SK-N-SH (cell line): ENCODE measurements around the gene DUS3L. TPM values are rescaled to one million over a fixed set of nuclear protein-coding genes. Genes with fewer than 3 reads are reported as not detected.
"Not testable (repeated sequence)": the region's sequence is repeated elsewhere in the genome, so short reads cannot be mapped to it uniquely, and the experiment has no call there.

Experiments
- CTCF ChIA-PET: fragments of 300-600, 350-600 bp; formaldehyde crosslinking; extraction: SDS; loops from one replicate; lab custom pipeline; 2021; lab: Yijun Ruan, JAX
- POLR2A ChIA-PET: fragments of 350-600 bp; sonication (Branson Sonifier 250); formaldehyde crosslinking; extraction: SDS; loops from one replicate; lab custom pipeline; 2020; ENCODE audit warnings: antibody characterized with exemption, inconsistent platforms; lab: Yijun Ruan, JAX
- DNase-seq: peaks from one replicate; pipeline ENCODE4 v3.0.0; 2012
- H2AFZ ChIP-seq: fragments of 200-600 bp; sonication (generic); 2 replicates; pipeline ENCODE4 v1.8.1; 2016; ENCODE audit warnings: antibody characterized with exemption, mild to moderate bottlenecking, low read depth
- H3F3A ChIP-seq: fragments of 200-600 bp; sonication (generic); replicated peaks from 2 replicates; pipeline ENCODE3; 2016; ENCODE audit warnings: antibody characterized with exemption, mild to moderate bottlenecking; ENCODE audit not compliant: insufficient read depth
- H3K27ac ChIP-seq, 2 experiments: fragments of 200-500 bp in 1 of 2; fragments of 200-600 bp in 1 of 2; sonication (Bioruptor generic) in 1 of 2; sonication (generic), shearing (Covaris generic) in 1 of 2; 2 replicates each; pipeline versions ENCODE4 v1.5.1 to v1.6.1; 2014 to 2016; ENCODE audit warnings: low read depth in 2 of 2, inconsistent platforms in 1 of 2, low read length in 1 of 2, mild to moderate bottlenecking in 1 of 2, mixed read lengths in 1 of 2
- H3K27me3 ChIP-seq: fragments of 200-600 bp; sonication (generic), shearing (Covaris generic); 2 replicates; pipeline ENCODE4 v1.6.1; 2016; ENCODE audit warnings: mixed run types; ENCODE audit not compliant: insufficient read depth
- H3K36me3 ChIP-seq, 2 experiments: fragments of 200-500 bp in 1 of 2; fragments of 200-600 bp in 1 of 2; sonication (Bioruptor generic) in 1 of 2; sonication (generic) in 1 of 2; replicated peaks in 1 of 2; 2 replicates each; pipeline versions ENCODE3 to v1.5.1; 2014 to 2016; ENCODE audit warnings: low read length in 1 of 2, mild to moderate bottlenecking in 1 of 2; ENCODE audit not compliant: insufficient read depth in 2 of 2, control insufficient read depth in 1 of 2
- H3K4me1 ChIP-seq, 2 experiments: fragments of 200-500 bp in 1 of 2; fragments of 200-600 bp in 1 of 2; sonication (Bioruptor generic) in 1 of 2; sonication (generic), shearing (Covaris generic) in 1 of 2; 2 replicates each; pipeline versions ENCODE4 v1.5.1 to v1.6.1; 2014 to 2016; ENCODE audit warnings: low read depth in 1 of 2, low read length in 1 of 2, mixed run types in 1 of 2; ENCODE audit not compliant: insufficient read depth in 2 of 2, control insufficient read depth in 1 of 2
- H3K4me2 ChIP-seq: fragments of 200-600 bp; sonication (generic), shearing (Covaris generic); 2 replicates; pipeline ENCODE4 v1.6.1; 2017; ENCODE audit warnings: mixed run types
- H3K4me3 ChIP-seq, 2 experiments: fragments of 200-500 bp in 1 of 2; fragments of 200-600 bp in 1 of 2; sonication (Bioruptor generic) in 1 of 2; sonication (generic), shearing (Covaris generic) in 1 of 2; 2 replicates each; pipeline versions ENCODE4 v1.5.1 to v1.8.1; 2014 to 2016; ENCODE audit warnings: low read depth in 2 of 2, inconsistent platforms in 1 of 2, low read length in 1 of 2, mild to moderate bottlenecking in 1 of 2, mixed read lengths in 1 of 2, moderate library complexity in 1 of 2
- H3K79me2 ChIP-seq: fragments of 200-600 bp; sonication (generic); 2 replicates; pipeline ENCODE4 v1.8.1; 2017; ENCODE audit warnings: mild to moderate bottlenecking; ENCODE audit not compliant: insufficient read depth
- H3K9ac ChIP-seq: fragments of 200-600 bp; sonication (generic); 2 replicates; pipeline ENCODE4 v1.6.1; 2017; ENCODE audit warnings: mixed run types
- H3K9me2 ChIP-seq: fragments of 200-600 bp; sonication (generic); 2 replicates; pipeline ENCODE4 v1.6.1; 2017; ENCODE audit warnings: mixed run types
- H3K9me3 ChIP-seq: fragments of 200-600 bp; sonication (generic); 2 replicates; pipeline ENCODE4 v1.6.1; 2017; ENCODE audit warnings: mixed run types, mild to moderate bottlenecking, moderate library complexity
- H4K20me1 ChIP-seq: fragments of 200-600 bp; sonication (generic); 2 replicates; pipeline ENCODE4 v1.6.1; 2017; ENCODE audit warnings: mild to moderate bottlenecking, mixed run types; ENCODE audit not compliant: insufficient read depth
- EP300 ChIP-seq, 2 experiments: IDR thresholded peaks; 2 replicates each; pipeline versions ENCODE4 v1.4.0 to v1.6.1; 2012; ENCODE audit warnings: borderline replicate concordance in 1 of 2, low read depth in 1 of 2, low read length in 1 of 2
- FOSL2 ChIP-seq: IDR thresholded peaks from 2 replicates; pipeline ENCODE4 v1.4.0; 2012; ENCODE audit warnings: low read depth, mild to moderate bottlenecking, moderate library complexity, borderline replicate concordance
- FOXJ3 ChIP-seq: sonication (generic); formaldehyde crosslinking; IDR thresholded peaks from 2 replicates; pipeline ENCODE4 v1.5.1; 2020; ENCODE audit warnings: mild to moderate bottlenecking, missing genetic modification reagents
- FOXM1 ChIP-seq: IDR thresholded peaks from 2 replicates; pipeline ENCODE4 v1.4.0; 2012; ENCODE audit warnings: low read depth, mild to moderate bottlenecking
- GABPA ChIP-seq: IDR thresholded peaks from 2 replicates; pipeline ENCODE4 v1.4.0; 2012; ENCODE audit warnings: low read depth, mild to moderate bottlenecking
- MEF2A ChIP-seq: IDR thresholded peaks from 2 replicates; pipeline ENCODE4 v1.4.0; 2012; ENCODE audit warnings: low read depth, borderline replicate concordance
- MXI1 ChIP-seq: IDR thresholded peaks from 2 replicates; pipeline ENCODE4 v1.6.1; 2012; ENCODE audit warnings: mild to moderate bottlenecking, low read depth, low read length, improper control_type of control experiment
- NRF1 ChIP-seq: IDR thresholded peaks from 2 replicates; pipeline ENCODE4 v1.6.1; 2012; ENCODE audit warnings: low read depth, mild to moderate bottlenecking, low read length
- RCOR1 ChIP-seq: fragments of 150-350 bp; IDR thresholded peaks from 2 replicates; pipeline ENCODE4 v1.6.1; 2017; ENCODE audit warnings: antibody characterized with exemption, low read length
- RFX5 ChIP-seq: IDR thresholded peaks from 2 replicates; pipeline ENCODE4 v1.6.1; 2012; ENCODE audit warnings: mild to moderate bottlenecking, improper control_type of control experiment, low read length
- RXRA ChIP-seq: IDR thresholded peaks from 2 replicates; pipeline ENCODE4 v1.4.0; 2012; ENCODE audit warnings: low read depth, mild to moderate bottlenecking, borderline replicate concordance
- SIN3A ChIP-seq: IDR thresholded peaks from 2 replicates; pipeline ENCODE4 v1.6.1; 2012; ENCODE audit warnings: low read depth, mild to moderate bottlenecking, low read length, moderate library complexity, borderline replicate concordance
- SMC3 ChIP-seq: IDR thresholded peaks from 2 replicates; pipeline ENCODE4 v1.6.1; 2012; ENCODE audit warnings: low read depth, low read length, improper control_type of control experiment
- TAF1 ChIP-seq: IDR thresholded peaks from 2 replicates; pipeline ENCODE4 v1.6.1; 2012; ENCODE audit warnings: low read depth, mild to moderate bottlenecking, low read length, moderate library complexity, borderline replicate concordance
- TCF12 ChIP-seq: IDR thresholded peaks from 2 replicates; pipeline ENCODE4 v1.4.0; 2012
- YY1 ChIP-seq: IDR thresholded peaks from 2 replicates; pipeline ENCODE4 v1.4.0; 2012; ENCODE audit warnings: low read depth, mild to moderate bottlenecking
- WGBS: methylation state at CpG from one replicate; pipeline ENCODE4 v1.1.6; 2017; ENCODE audit warnings: low lambda C conversion rate; 5-methylcytosine and 5-hydroxymethylcytosine counted together
- polyA plus RNA-seq, 3 experiments: library from polyadenylated mRNA; depleted of rRNA; stranded (reverse); fragments of >200 nt; gene quantifications; 2 replicates each; pipeline ENCODE4 v1.2.3, GENCODE V29; 2012
- TF ChIP-seq, protein P1 (sequence below): fragments of 150-350 bp; IDR thresholded peaks from 2 replicates; pipeline ENCODE4 v1.6.1; 2016; ENCODE audit warnings: mild to moderate bottlenecking, low read depth, low read length
- TF ChIP-seq, protein P2 (sequence below): fragments of 200-600 bp; sonication (generic); IDR thresholded peaks from 2 replicates; pipeline ENCODE4 v1.6.1; 2017; ENCODE audit warnings: antibody characterized with exemption, mild to moderate bottlenecking, moderate library complexity
- TF ChIP-seq, protein P3 (sequence below): IDR thresholded peaks from 2 replicates; pipeline ENCODE4 v1.6.1; 2012; ENCODE audit warnings: mild to moderate bottlenecking, low read depth, low read length, moderate library complexity
- TF ChIP-seq, protein P4 (sequence below): IDR thresholded peaks from 2 replicates; pipeline ENCODE4 v1.4.0; 2012; ENCODE audit warnings: low read depth, borderline replicate concordance

The DUS3L gene
- polyA plus RNA-seq, 1 of the 3 experiments (the other 2 are of a cell fraction) = 44.0 TPM

DNA sequence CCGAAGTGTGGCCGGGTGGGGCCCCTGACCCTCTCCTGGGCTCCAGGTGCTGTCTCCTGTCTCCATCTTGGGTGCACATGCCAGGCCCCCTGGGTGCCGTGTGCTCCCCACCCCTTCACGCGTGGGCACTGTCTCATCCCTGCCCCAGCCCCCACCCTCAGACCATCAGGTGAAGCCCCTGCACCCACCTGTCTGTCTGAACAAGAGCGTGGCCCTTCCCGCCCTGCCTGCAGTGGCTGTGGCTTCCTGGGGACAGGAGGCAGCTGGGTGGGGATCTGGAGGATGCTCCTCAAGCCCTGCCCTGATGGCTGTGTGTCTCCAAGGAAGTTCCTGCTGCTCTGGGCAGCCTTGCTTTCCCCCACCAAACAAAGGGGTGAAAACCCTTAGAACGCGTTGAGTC lies 8.6 kb downstream of the DUS3L start:
- Histone ChIP-seq H2AFZ (no peak overlapping the region), H3K4me2 (no peak overlapping the region), H3K4me1 (no peaks in the 10 kb centered on the region), H3K9ac (no peak overlapping the region), H3K79me2 (no peaks in the 10 kb centered on the region), H3F3A (no peaks in the 10 kb centered on the region), H4K20me1 (no peaks in the 10 kb centered on the region), H3K9me3 (no peaks in the 10 kb centered on the region)
- CTCF ChIA-PET = interaction anchor here (0.6 to 4.7 kb wide), 4 partner anchors 8 to 26 kb away, joined by 3 to 17 read pairs (median 6); no protein-coding TSS in a partner anchor
- 93% methylated on average over 3 of the region's 9 CpGs for WGBS
- POLR2A ChIA-PET = interaction anchor here (1.4 kb wide), 1 partner anchor 15 kb away, joined by 4 read pairs; no protein-coding TSS in a partner anchor
- TF ChIP-seq TCF12 (no peak), RFX5 (no peak), EP300 (IDR thresholded peaks at IDR 0.05; ENCODE audit: borderline replicate concordance in 1 of 2, low read depth in 1 of 2, low read length in 1 of 2) (no peak), FOSL2 (no peak), YY1 (no peak), MXI1 (no peak), SIN3A (no peak), FOXJ3 (CRISPR knock-in tag) (no peak), FOXM1 (no peak), MEF2A (no peak), RXRA (no peak), SMC3 (no peak), GABPA (no peak), RCOR1 (no peak), NRF1 (no peak), TAF1 (no peak)
- TF ChIP-seq, protein P1, sequence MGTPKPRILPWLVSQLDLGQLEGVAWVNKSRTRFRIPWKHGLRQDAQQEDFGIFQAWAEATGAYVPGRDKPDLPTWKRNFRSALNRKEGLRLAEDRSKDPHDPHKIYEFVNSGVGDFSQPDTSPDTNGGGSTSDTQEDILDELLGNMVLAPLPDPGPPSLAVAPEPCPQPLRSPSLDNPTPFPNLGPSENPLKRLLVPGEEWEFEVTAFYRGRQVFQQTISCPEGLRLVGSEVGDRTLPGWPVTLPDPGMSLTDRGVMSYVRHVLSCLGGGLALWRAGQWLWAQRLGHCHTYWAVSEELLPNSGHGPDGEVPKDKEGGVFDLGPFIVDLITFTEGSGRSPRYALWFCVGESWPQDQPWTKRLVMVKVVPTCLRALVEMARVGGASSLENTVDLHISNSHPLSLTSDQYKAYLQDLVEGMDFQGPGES = no peak
- TF ChIP-seq, protein P2, sequence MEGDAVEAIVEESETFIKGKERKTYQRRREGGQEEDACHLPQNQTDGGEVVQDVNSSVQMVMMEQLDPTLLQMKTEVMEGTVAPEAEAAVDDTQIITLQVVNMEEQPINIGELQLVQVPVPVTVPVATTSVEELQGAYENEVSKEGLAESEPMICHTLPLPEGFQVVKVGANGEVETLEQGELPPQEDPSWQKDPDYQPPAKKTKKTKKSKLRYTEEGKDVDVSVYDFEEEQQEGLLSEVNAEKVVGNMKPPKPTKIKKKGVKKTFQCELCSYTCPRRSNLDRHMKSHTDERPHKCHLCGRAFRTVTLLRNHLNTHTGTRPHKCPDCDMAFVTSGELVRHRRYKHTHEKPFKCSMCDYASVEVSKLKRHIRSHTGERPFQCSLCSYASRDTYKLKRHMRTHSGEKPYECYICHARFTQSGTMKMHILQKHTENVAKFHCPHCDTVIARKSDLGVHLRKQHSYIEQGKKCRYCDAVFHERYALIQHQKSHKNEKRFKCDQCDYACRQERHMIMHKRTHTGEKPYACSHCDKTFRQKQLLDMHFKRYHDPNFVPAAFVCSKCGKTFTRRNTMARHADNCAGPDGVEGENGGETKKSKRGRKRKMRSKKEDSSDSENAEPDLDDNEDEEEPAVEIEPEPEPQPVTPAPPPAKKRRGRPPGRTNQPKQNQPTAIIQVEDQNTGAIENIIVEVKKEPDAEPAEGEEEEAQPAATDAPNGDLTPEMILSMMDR = no peak
- TF ChIP-seq, protein P3, sequence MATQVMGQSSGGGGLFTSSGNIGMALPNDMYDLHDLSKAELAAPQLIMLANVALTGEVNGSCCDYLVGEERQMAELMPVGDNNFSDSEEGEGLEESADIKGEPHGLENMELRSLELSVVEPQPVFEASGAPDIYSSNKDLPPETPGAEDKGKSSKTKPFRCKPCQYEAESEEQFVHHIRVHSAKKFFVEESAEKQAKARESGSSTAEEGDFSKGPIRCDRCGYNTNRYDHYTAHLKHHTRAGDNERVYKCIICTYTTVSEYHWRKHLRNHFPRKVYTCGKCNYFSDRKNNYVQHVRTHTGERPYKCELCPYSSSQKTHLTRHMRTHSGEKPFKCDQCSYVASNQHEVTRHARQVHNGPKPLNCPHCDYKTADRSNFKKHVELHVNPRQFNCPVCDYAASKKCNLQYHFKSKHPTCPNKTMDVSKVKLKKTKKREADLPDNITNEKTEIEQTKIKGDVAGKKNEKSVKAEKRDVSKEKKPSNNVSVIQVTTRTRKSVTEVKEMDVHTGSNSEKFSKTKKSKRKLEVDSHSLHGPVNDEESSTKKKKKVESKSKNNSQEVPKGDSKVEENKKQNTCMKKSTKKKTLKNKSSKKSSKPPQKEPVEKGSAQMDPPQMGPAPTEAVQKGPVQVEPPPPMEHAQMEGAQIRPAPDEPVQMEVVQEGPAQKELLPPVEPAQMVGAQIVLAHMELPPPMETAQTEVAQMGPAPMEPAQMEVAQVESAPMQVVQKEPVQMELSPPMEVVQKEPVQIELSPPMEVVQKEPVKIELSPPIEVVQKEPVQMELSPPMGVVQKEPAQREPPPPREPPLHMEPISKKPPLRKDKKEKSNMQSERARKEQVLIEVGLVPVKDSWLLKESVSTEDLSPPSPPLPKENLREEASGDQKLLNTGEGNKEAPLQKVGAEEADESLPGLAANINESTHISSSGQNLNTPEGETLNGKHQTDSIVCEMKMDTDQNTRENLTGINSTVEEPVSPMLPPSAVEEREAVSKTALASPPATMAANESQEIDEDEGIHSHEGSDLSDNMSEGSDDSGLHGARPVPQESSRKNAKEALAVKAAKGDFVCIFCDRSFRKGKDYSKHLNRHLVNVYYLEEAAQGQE = no peak
- TF ChIP-seq, protein P4, sequence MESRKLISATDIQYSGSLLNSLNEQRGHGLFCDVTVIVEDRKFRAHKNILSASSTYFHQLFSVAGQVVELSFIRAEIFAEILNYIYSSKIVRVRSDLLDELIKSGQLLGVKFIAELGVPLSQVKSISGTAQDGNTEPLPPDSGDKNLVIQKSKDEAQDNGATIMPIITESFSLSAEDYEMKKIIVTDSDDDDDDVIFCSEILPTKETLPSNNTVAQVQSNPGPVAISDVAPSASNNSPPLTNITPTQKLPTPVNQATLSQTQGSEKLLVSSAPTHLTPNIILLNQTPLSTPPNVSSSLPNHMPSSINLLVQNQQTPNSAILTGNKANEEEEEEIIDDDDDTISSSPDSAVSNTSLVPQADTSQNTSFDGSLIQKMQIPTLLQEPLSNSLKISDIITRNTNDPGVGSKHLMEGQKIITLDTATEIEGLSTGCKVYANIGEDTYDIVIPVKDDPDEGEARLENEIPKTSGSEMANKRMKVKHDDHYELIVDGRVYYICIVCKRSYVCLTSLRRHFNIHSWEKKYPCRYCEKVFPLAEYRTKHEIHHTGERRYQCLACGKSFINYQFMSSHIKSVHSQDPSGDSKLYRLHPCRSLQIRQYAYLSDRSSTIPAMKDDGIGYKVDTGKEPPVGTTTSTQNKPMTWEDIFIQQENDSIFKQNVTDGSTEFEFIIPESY = no peak
- TF ChIP-seq, all 33 proteins: peak for 0
- H3K36me3 ChIP-seq = peaks cover 0 to 23% of the 10 kb centered on the region in 2 experiments
- H3K9me2 ChIP-seq = no peaks in the 10 kb centered on the region
- no peak for DNase-seq
- no peak overlapping the region for H3K4me3 ChIP-seq
- no peaks in the 10 kb centered on the region for H3K27me3 ChIP-seq
- no peak overlapping the region for H3K27ac ChIP-seq

DNA sequence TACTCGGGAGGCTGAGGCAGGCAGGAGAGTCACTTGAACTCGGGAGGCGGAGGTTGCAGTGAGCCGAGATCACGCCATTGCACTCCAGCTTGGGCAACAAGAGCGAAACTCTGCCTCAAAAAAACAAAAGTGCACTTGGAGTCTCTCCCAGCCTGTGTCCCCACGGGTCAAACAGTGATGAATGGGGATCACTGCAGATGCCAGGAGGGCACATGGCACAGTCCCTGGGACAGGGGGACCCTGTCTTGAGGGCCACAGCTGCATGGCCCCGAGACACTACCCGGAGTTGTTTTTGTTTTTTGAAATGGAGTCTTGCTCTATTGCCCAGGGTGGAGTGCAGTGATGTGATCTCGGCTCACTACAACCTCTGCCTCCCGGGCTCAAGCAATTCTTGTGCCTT lies 10.0 kb downstream of the DUS3L start:
- CTCF ChIA-PET = interaction anchor here (0.9 to 4.7 kb wide), 5 partner anchors 9 to 102 kb away, joined by 3 to 17 read pairs (median 3); no protein-coding TSS in a partner anchor
- H3K9me2 ChIP-seq, H2AFZ ChIP-seq, H3K4me2 ChIP-seq, H3K9me3 ChIP-seq, H3K79me2 ChIP-seq, H3K4me1 ChIP-seq, H4K20me1 ChIP-seq, H3K4me3 ChIP-seq, DNase-seq, H3F3A ChIP-seq, H3K36me3 ChIP-seq, H3K27me3 ChIP-seq, H3K9ac ChIP-seq, H3K27ac ChIP-seq: not testable (repeated sequence)
- POLR2A ChIA-PET = interaction anchor here (1.5 kb wide), 1 partner anchor 90 kb away, joined by 5 read pairs; no protein-coding TSS in a partner anchor
- WGBS = 63% methylated on average over 11 of the region's 11 CpGs
